ENCODE results near the gene SETX.
A peak's percentile ranks its signal among the peaks of the same experiment; 100 is the strongest.

The SETX gene

GRCh38 chr9:132327537-132327936, 27.2 kb downstream of the SETX start:
- H3K4me3 ChIP-seq (ENCODE audit: low read length), result no peak overlapping the region
- no peak for TF ChIP-seq CTCF (conservative IDR thresholded peaks at IDR 0.05; ENCODE audit: low read length)
- DNase-seq (ENCODE audit: low read depth), result no peak

DNA sequence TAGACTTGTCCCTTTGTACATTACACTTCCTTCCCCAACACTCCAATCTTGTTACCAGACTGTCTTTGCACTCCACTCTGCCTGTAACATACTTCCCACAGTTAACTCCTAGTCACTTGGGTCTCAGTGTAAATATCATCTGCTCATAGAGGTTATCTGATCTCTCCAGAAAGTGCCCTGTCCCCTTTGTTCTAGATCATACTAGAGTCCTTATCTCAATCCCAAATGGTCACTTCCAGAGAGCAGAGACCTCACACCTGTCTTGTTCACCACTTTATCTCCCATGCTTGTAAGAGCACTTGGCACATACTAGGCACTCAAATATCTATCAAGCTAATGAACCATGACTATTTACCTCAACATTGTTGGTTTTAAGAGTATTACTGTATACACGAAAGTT, 30.4 kb downstream of the SETX start:
- no peak for TF ChIP-seq CTCF (conservative IDR thresholded peaks at IDR 0.05; ENCODE audit: low read length)
- DNase-seq (ENCODE audit: low read depth), result no peak
- H3K4me3 ChIP-seq (ENCODE audit: low read length), result no peak overlapping the region

- no peak for DNase-seq (ENCODE audit: low read depth)
- no peak for TF ChIP-seq CTCF (conservative IDR thresholded peaks at IDR 0.05; ENCODE audit: low read length)
- H3K4me3 ChIP-seq (ENCODE audit: low read length), result no peak overlapping the region
These were observed 35.2 kb downstream of the SETX start for GRCh38 chr9:132319421-132320110.

DNA sequence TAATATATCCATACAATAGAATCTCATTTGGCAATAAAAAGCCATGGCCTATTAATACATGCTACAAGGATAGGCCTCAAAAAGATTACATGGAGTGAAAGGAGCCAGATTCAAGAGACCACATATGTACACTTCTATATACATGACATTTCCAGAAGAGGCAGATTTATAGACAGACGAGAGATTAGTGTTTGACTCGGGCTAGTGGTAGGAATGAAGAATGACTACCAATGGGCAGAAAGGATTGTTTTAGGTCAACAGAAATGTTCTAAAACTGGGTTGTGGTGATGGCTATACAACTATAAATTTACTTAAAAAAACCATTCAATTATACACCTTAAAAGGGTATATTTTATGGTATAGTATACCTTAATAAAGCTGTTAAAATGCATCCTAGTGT, 41.9 kb downstream of the SETX start:
- H3K4me3 ChIP-seq (ENCODE audit: low read length), result no peak overlapping the region
- TF ChIP-seq CTCF (conservative IDR thresholded peaks at IDR 0.05; ENCODE audit: low read length), result peak; percentile 38
- DNase-seq (ENCODE audit: low read depth), result no peak

GRCh38 chr9:132312426-132312825, 42.4 kb downstream of the SETX start:
- H3K4me3 ChIP-seq (ENCODE audit: low read length), result no peak overlapping the region
- no peak for DNase-seq (ENCODE audit: low read depth)

GRCh38 chr9:132311978-132312377, 42.8 kb downstream of the SETX start:
- DNase-seq (ENCODE audit: low read depth), result no peak
- no peak for TF ChIP-seq CTCF (conservative IDR thresholded peaks at IDR 0.05; ENCODE audit: low read length)

More at GRCh38 chr9:132312426-132312825, 42.4 kb downstream of the SETX start:
- TF ChIP-seq CTCF (conservative IDR thresholded peaks at IDR 0.05; ENCODE audit: low read length), result no peak

DNA sequence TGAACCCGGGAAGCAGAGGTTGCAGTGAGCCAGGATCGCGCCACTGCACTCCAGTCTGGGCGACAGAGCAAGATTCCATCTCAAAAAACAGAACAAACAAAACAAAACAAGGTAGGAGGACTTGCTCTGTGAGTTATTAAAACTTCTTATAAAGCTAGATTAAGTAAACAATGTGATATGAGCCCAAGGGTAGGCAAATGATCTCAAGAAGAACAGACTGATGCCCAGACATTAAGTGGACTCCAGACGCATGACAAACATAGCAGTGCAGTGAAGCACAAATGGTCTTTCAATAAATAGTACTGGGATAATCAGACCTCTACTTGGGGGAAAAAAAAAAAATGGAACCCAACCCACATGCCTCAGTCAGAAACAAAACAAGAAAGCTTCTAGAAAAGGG, 45.7 kb downstream of the SETX start:
- TF ChIP-seq CTCF (conservative IDR thresholded peaks at IDR 0.05; ENCODE audit: low read length), result no peak
- no peak for DNase-seq (ENCODE audit: low read depth)
- H3K4me3 ChIP-seq (ENCODE audit: low read length), result no peak overlapping the region

More at GRCh38 chr9:132311978-132312377, 42.8 kb downstream of the SETX start:
- no peak overlapping the region for H3K4me3 ChIP-seq (ENCODE audit: low read length)
